HG03575 (cell line): Measurements from ENCODE around the gene LIPT2.

Source experiments
- ATAC-seq: cut with Tn5 transposase; IDR thresholded peaks from one replicate; pipeline ENCODE4 v1.9.1; 2021; ENCODE audit not compliant: unreplicated experiment, insufficient number of reproducible peaks, low FRiP score; ENCODE audit errors: extremely low read depth

LIPT2 gene

GRCh38 chr11:74468936-74469335 lies 24.6 kb downstream of the LIPT2 start:
- ATAC-seq = no peak

- no peak for ATAC-seq
Measured at GRCh38 chr11:74468521-74468920, 25.0 kb downstream of the LIPT2 start.

- ATAC-seq = no peak
Measured at GRCh38 chr11:74468058-74468457, 25.5 kb downstream of the LIPT2 start.

GRCh38 chr11:74466916-74467885 lies 26.3 kb downstream of the LIPT2 start, which contains the start of gene KCNE3:
Gene KCNE3 (minus strand): TSS chr11:74467549. CDS start chr11:74457563, 9,986 bp downstream.
- ATAC-seq = no peak

GRCh38 chr11:74465291-74465708 lies 28.2 kb downstream of the LIPT2 start:
- ATAC-seq = no peak

GRCh38 chr11:74464746-74465145 lies 28.8 kb downstream of the LIPT2 start:
- ATAC-seq = no peak

GRCh38 chr11:74463216-74463615 lies 30.3 kb downstream of the LIPT2 start:
- no peak for ATAC-seq

GRCh38 chr11:74462631-74463030 lies 30.9 kb downstream of the LIPT2 start:
- no peak for ATAC-seq

GRCh38 chr11:74462009-74462408 lies 31.5 kb downstream of the LIPT2 start:
- ATAC-seq = no peak

GRCh38 chr11:74460481-74461154 lies 32.9 kb downstream of the LIPT2 start:
- ATAC-seq = no peak

GRCh38 chr11:74460065-74460464 lies 33.5 kb downstream of the LIPT2 start:
- ATAC-seq = no peak

GRCh38 chr11:74459584-74459983 lies 33.9 kb downstream of the LIPT2 start:
- ATAC-seq = no peak

GRCh38 chr11:74457356-74457755 lies 36.2 kb downstream of the LIPT2 start:
- no peak for ATAC-seq

GRCh38 chr11:74453373-74453975 lies 40.0 kb downstream of the LIPT2 start:
- no peak for ATAC-seq

GRCh38 chr11:74452366-74452765 lies 41.2 kb downstream of the LIPT2 start:
- ATAC-seq = no peak

GRCh38 chr11:74450318-74450717 lies 43.2 kb downstream of the LIPT2 start:
- ATAC-seq = no peak

- ATAC-seq = no peak
Measured at GRCh38 chr11:74449369-74449931, 44.1 kb downstream of the LIPT2 start.

GRCh38 chr11:74447720-74448119 lies 45.8 kb downstream of the LIPT2 start:
- ATAC-seq = no peak

GRCh38 chr11:74446532-74446938 lies 47.0 kb downstream of the LIPT2 start:
- no peak for ATAC-seq
